Endodermal cell (in vitro differentiated cells): Measurements from ENCODE around the gene TUBG2. TPM values are rescaled to one million over a fixed set of nuclear protein-coding genes. Genes with fewer than 3 reads are reported as not detected.

Source experiments
- DNase-seq: peaks from one replicate; pipeline ENCODE4 v3.0.0-alpha.2; 2017
- H3K27ac ChIP-seq: 2 replicates; pipeline ENCODE4 v1.5.1; 2013; ENCODE audit warnings: mild to moderate bottlenecking, low read depth, low read length, moderate library complexity
- H3K27me3 ChIP-seq: 2 replicates; pipeline ENCODE4 v1.6.1; 2013; ENCODE audit warnings: mild to moderate bottlenecking, low read length, moderate library complexity; ENCODE audit not compliant: insufficient read depth, control insufficient read depth, poor library complexity, severe bottlenecking
- H3K36me3 ChIP-seq: 2 replicates; pipeline ENCODE4 v1.7.0; 2013; ENCODE audit warnings: mild to moderate bottlenecking, low read length, moderate library complexity; ENCODE audit not compliant: control insufficient read depth, insufficient read depth
- H3K4me1 ChIP-seq: one replicate; pipeline ENCODE4 v1.7.0; 2013; ENCODE audit warnings: low read length; ENCODE audit not compliant: control insufficient read depth, insufficient read depth
- H3K4me3 ChIP-seq: 2 replicates; pipeline ENCODE4 v1.5.1; 2013; ENCODE audit warnings: mild to moderate bottlenecking, low read length, moderate library complexity
- H3K9ac ChIP-seq: 2 replicates; pipeline ENCODE4 v1.6.1; 2013; ENCODE audit warnings: mild to moderate bottlenecking, low read length, moderate library complexity; ENCODE audit not compliant: poor library complexity, severe bottlenecking; ENCODE audit errors: extremely low read depth
- H3K9me3 ChIP-seq: 2 replicates; pipeline ENCODE4 v1.6.1; 2013; ENCODE audit warnings: mild to moderate bottlenecking, low read length, moderate library complexity; ENCODE audit not compliant: control insufficient read depth
- H3K27ac Mint-ChIP-seq: 2 replicates; pipeline ENCODE4 v1.8.0; 2020; ENCODE audit warnings: mixed read lengths
- H3K27me3 Mint-ChIP-seq: 2 replicates; pipeline ENCODE4 v1.8.0; 2021; ENCODE audit warnings: mild to moderate bottlenecking, mixed read lengths; ENCODE audit not compliant: insufficient read depth
- H3K36me3 Mint-ChIP-seq: 2 replicates; pipeline ENCODE4 v1.8.0; 2020; ENCODE audit warnings: low read depth, mixed read lengths
- H3K4me1 Mint-ChIP-seq: 2 replicates; pipeline ENCODE4 v1.8.0; 2020; ENCODE audit warnings: mixed read lengths
- H3K4me3 Mint-ChIP-seq: 2 replicates; pipeline ENCODE4 v1.8.0; 2020; ENCODE audit warnings: mild to moderate bottlenecking, moderate library complexity, mixed read lengths
- H3K9me3 Mint-ChIP-seq: 2 replicates; pipeline ENCODE4 v1.8.0; 2020; ENCODE audit warnings: mild to moderate bottlenecking, mixed read lengths
- CTCF ChIP-seq: fragments of 200-600 bp; sonication (generic); conservative IDR thresholded peaks from 2 replicates; pipeline ENCODE4 v1.5.0; 2021; ENCODE audit warnings: antibody characterized with exemption, mild to moderate bottlenecking
- WGBS, 2 experiments: methylation state at CpG; one replicate each; pipeline versions ENCODE4 v1.1.5 to v1.1.7; 2013; ENCODE audit warnings: missing lambda C conversion rate in 2 of 2, mixed read lengths in 1 of 2; ENCODE audit not compliant: insufficient coverage in 1 of 2, insufficient read length in 1 of 2; 5-methylcytosine and 5-hydroxymethylcytosine counted together
- total RNA-seq, 2 donors: library from RNA; stranded (reverse); fragmentation: NEBNext Ultra II Directional in 1 of 2; extraction: Animal tissue kit (Norgen Biotek cat#: 25700) in 1 of 2; gene quantifications; 2 replicates in 1 of 2; 3 replicates in 1 of 2; pipeline ENCODE4 v1.2.1, GENCODE V29; 2021

The TUBG2 gene
- total RNA-seq, 2 donors from 2014 or later: 32.4 to 38.0 TPM

- H3K4me1 ChIP-seq: no peaks in the 10 kb centered on the region
- Mint-ChIP-seq H3K27ac (no peak overlapping the region), H3K27me3 (no peaks in the 10 kb centered on the region), H3K9me3 (no peaks in the 10 kb centered on the region), H3K36me3 (no peaks in the 10 kb centered on the region), H3K4me3 (no peak overlapping the region), H3K4me1 (no peaks in the 10 kb centered on the region)
- H3K27ac ChIP-seq: no peak overlapping the region
- DNase-seq: no peak
- H3K4me3 ChIP-seq: no peak overlapping the region
- H3K36me3 ChIP-seq: no peaks in the 10 kb centered on the region
- H3K9ac ChIP-seq: no peak overlapping the region
- no peaks in the 10 kb centered on the region for H3K27me3 ChIP-seq
- no peaks in the 10 kb centered on the region for H3K9me3 ChIP-seq
- 85 to 86% methylated on average over 2 to 3 of the region's 3 CpGs for WGBS, 2 experiments
- TF ChIP-seq CTCF: no peak
Observed at GRCh38 chr17:42629411-42630009, 29.6 kb upstream of the TUBG2 start.

GRCh38 chr17:42632949-42633444 lies 26.1 kb upstream of the TUBG2 start:
- Mint-ChIP-seq H3K27me3 (no peaks in the 10 kb centered on the region), H3K4me1 (no peaks in the 10 kb centered on the region), H3K27ac (no peak overlapping the region), H3K36me3 (no peaks in the 10 kb centered on the region), H3K4me3 (no peak overlapping the region), H3K9me3 (no peaks in the 10 kb centered on the region)
- 80 to 86% methylated on average over 9 of the region's 9 CpGs for WGBS, 2 experiments
- TF ChIP-seq CTCF: no peak
- Histone ChIP-seq H3K27me3 (no peaks in the 10 kb centered on the region), H3K4me1 (no peaks in the 10 kb centered on the region), H3K9me3 (no peaks in the 10 kb centered on the region), H3K9ac (no peak overlapping the region), H3K36me3 (no peaks in the 10 kb centered on the region), H3K4me3 (no peak overlapping the region), H3K27ac (no peak overlapping the region)
- DNase-seq: no peak

DNA sequence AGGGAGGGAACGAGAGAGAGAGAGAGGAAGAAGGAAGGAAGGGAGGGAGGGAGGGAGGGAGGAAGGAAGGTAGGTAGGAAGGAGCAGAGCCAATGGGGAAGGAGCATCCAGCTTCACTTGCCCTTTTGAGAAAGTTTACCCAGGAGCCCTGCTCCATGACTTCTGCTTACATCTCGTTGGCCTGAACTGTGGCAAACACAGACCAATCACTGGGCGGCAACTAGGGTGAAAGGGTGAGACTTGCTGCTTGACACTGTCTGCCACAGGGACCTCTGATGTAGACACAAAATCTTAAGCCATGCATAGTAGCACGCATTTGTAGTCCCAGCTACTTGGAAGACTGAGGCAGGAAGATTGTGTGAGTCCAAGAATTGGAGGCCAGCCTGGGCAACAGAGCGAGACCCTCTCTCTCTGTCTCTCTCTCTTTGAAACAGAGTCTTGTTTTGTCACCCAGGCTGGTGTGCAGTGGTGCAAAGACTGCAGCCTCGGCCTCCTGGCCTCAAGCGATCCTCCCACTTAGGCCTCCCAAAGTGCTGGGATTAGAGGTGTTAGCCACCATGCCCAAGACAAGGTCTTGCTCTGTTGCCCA lies 19.5 kb upstream of the TUBG2 start:
- no peak for TF ChIP-seq CTCF
- Histone ChIP-seq H3K27me3 (no peaks in the 10 kb centered on the region), H3K4me3 (no peak overlapping the region), H3K9ac (no peak overlapping the region), H3K4me1 (no peaks in the 10 kb centered on the region), H3K36me3 (no peaks in the 10 kb centered on the region), H3K9me3 (no peaks in the 10 kb centered on the region), H3K27ac (no peak overlapping the region)
- H3K27me3 Mint-ChIP-seq: peaks cover 1% of the 10 kb centered on the region
- no peak for DNase-seq
- H3K4me3 Mint-ChIP-seq: no peak overlapping the region
- no peaks in the 10 kb centered on the region for H3K36me3 Mint-ChIP-seq
- H3K9me3 Mint-ChIP-seq: no peaks in the 10 kb centered on the region
- 87 to 89% methylated on average over 5 to 6 of the region's 7 CpGs for WGBS, 2 experiments
- H3K4me1 Mint-ChIP-seq: peaks cover 7% of the 10 kb centered on the region
- no peak overlapping the region for H3K27ac Mint-ChIP-seq
